Erythroblast (primary cell): ENCODE data around the gene NHSL2.
"Not testable (repeated sequence)": the region's sequence is repeated elsewhere in the genome, so short reads cannot be mapped to it uniquely, and the experiment has no call there.

Experiments used
- DNase-seq, 2 experiments: peaks; one replicate each; lab custom pipeline; 2025; lab: John Stamatoyannopoulos, UW
- GATA1 ChIP-seq: IDR thresholded peaks from 2 replicates; pipeline ENCODE4 v1.6.1; 2011; ENCODE audit warnings: low read depth, mild to moderate bottlenecking, control low read depth, low read length, moderate library complexity
- POLR2A ChIP-seq: IDR thresholded peaks from 2 replicates; pipeline ENCODE4 v1.6.1; 2011; ENCODE audit warnings: mild to moderate bottlenecking, low read length

NHSL2 gene

DNA sequence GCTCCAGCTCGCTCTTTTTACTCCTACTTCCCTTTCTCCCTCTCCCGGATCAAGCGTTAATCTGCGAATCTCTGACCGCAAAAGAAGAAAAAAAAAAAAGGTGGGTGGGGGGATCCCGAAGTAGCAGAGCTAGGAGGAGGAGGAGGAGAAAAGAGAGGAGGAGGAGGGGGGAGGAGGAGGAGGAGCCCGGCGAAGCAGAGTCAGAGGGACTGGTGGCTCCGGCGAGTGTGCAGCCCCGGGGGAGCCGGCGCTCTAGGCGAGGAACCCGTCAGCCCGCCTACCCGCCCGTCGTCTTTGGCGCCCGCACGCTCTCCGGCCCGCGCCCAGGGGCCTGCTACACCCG is at the start of gene NHSL2:
TSS of gene NHSL2 (plus strand) at position 203 of the 343 bp plus-strand sequence.
- DNase-seq = no peak

GRCh38 chrX:71867680-71868079 is 43.0 kb upstream of the NHSL2 start:
- DNase-seq = no peak
- TF ChIP-seq POLR2A (no peak), GATA1 (no peak)

More for the DNA sequence above, at the start of gene NHSL2:
- TF ChIP-seq POLR2A (no peak), GATA1 (no peak)

DNA sequence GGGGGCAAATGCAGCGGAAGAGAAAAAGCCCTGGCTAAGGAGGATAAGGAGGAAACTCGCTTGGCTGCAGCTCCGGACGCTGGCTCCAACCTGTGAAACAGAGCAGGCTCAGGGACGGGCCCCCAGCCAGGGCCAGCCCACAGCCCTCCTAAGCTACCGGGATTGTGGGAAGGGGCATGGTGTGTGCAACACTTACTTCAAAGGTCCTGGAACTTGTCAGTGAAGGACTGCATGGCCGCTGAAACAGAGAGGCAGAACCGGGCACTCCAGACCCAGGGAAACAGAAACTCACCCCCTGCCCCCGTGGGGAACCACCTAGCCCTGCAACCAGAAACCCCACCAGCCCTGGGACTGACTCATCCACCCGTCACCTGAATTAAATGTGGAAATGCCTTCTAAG is 41.1 kb upstream of the NHSL2 start:
- not testable (repeated sequence) for DNase-seq

- peak; percentile 2 to 4 for DNase-seq
- no peak for TF ChIP-seq POLR2A
- no peak for TF ChIP-seq GATA1
These were observed 40.2 kb upstream of the NHSL2 start for GRCh38 chrX:71870208-71871098.

- no peak for DNase-seq
- TF ChIP-seq POLR2A = no peak
- no peak for TF ChIP-seq GATA1
These were observed 39.3 kb upstream of the NHSL2 start for GRCh38 chrX:71871367-71871766.

DNA sequence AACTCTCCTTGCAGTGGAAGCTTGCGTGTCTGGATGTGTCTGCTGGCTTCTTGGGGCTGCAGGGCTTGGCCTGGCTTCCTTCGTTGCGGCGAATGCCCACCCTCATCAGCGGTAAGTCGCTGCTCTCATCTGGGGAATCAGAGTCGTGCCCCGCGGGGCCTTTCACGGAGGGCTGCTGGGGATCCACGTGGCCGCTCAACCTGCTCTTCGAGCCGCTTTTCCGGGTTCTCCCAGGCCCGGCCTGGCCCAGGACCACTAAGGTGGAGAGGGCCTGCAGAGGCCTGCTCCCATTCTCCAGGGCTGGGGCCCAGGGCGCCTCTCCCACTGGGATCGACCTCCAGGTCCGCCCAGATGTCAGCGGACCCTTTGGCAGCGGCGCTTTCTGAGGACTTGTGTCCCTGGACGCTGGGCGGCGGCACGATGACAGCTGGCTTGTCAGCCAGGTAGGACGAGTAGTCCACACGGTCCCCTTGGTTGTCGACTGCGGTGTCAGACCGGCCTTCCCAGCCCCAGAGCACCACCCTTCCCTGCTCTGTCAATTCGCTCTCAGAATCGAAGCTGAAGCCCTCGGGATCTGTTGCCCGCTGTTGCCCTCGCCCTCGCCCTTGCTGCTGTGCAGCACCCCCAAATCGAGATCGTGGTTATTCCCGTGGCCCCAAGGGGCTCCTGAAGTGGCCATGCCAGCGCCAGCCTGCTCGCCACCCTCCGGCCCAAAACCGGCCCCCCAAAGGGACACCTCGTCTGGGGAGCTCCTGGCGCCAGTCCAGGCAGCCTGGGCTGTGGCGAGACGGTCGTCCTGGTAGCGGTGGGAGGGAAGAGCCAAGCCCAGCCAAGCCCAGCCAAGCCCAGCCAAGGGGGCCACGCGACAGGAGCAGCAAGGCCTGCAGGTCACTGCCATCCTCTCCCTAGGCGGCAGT is 37.8 kb upstream of the NHSL2 start:
- no peak for TF ChIP-seq POLR2A
- no peak for TF ChIP-seq GATA1
- DNase-seq = no peak

- TF ChIP-seq POLR2A (no peak), GATA1 (no peak)
- no peak for DNase-seq
These were observed 37.2 kb upstream of the NHSL2 start for GRCh38 chrX:71873459-71873833.

- not testable (repeated sequence) for DNase-seq
These were observed 33.8 kb upstream of the NHSL2 start for GRCh38 chrX:71876841-71877240.

GRCh38 chrX:71885099-71885498 is 25.5 kb upstream of the NHSL2 start:
- DNase-seq = no peak
- no peak for TF ChIP-seq POLR2A
- no peak for TF ChIP-seq GATA1

DNA sequence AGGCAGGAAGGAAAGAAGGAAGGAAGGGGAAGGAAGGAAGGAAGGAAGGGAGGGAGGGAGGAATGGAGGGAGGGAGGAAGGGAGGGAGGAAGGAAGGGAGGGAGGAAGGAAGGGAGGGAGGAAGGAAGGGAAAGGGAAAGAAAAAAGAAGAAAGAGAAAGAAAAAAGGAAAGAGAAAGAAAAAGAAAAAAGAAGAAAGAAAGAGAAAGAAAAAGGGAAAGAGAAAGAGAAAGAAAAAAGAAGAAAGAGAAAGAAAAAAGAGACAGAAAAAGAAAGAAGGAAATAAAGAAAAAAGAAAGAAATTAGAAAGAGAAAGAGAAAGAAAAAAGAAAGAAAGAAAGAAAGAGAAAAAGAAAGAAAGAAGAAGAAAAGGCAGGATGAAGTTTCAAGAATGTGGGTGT is 15.0 kb upstream of the NHSL2 start:
- no peak for TF ChIP-seq GATA1
- TF ChIP-seq POLR2A = no peak
- DNase-seq = no peak

GRCh38 chrX:71906144-71906543 is 4.5 kb upstream of the NHSL2 start:
- DNase-seq = no peak
- TF ChIP-seq POLR2A = no peak
- no peak for TF ChIP-seq GATA1

DNA sequence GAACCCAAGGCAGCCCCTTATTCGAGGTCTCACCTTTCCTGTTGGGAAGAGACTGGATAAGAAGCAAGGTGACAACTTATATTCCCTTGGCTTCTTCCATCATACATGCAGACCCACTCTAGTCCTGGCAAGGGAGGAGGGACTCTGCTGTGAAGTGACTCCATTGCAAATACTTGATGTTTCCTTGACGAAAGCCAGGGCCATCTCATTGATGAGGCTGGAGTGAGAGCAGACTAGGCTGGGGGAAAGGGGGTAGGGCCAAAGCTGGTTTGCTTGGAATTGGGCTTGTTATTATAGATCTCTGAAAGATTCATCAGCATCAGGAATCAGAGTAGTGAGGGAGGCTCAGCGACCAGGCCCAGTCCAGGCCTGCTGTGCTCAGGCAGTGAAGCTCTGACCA is 2.3 kb upstream of the NHSL2 start:
- TF ChIP-seq POLR2A (no peak), GATA1 (no peak)
- no peak for DNase-seq

DNA sequence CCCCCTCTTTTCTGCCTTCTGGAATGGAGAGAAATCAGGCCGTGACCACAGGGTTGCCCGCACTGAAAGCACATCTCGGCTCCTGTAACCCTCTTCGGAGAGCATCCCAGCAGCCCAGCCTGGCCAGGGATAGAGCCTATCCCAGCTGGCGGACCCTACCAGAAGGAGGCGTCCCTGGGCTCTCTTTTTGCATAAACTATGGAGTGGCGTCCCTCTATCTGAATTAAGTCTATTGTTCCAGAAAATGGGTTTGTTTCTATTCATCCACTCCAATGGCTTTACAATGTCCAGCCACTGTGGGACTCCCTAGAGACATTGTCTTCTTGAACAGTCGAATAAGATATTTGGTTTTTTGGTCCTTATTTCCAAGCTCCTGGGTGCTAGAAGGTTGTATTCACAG is 689 bp upstream of the NHSL2 start:
- TF ChIP-seq POLR2A = no peak
- TF ChIP-seq GATA1 = no peak
- peak in 1 of 2 experiments; percentile 0 for DNase-seq
